ENCODE results near the gene PAN3.
"Not testable (repeated sequence)": the region's sequence is repeated elsewhere in the genome, so short reads cannot be mapped to it uniquely, and the experiment has no call there.

The PAN3 gene

DNA sequence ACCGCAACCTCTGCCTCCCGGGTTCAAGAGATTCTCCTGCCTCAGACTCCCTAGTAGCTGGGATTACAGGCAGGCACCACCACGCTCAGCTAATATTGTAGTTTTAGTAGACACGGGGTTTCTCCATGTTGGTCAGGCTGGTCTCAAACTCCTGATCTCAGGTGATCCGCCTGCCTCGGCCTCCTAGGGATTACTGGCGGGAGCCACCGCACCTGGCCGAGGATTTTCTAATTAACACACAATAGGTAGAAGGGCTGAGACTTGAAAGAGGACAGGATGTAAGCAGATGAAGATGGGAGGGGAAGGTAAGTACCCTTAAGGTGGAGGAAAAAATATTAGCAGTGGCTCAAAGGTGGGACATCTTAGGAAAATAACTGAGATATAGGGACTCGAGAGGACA, 3.2 kb downstream of the PAN3 start:
- H2AFZ ChIP-seq (ENCODE audit: low read length); H3K4me3 ChIP-seq (ENCODE audit: low read length in 2 of 2); H3K4me2 ChIP-seq (ENCODE audit: insufficient read depth, low read length, poor library complexity, severe bottlenecking); H2AK5ac ChIP-seq (ENCODE audit: low read depth, low read length); H3K9ac ChIP-seq (ENCODE audit: low read depth, low read length, poor library complexity); H2BK120ac ChIP-seq (ENCODE audit: low read depth, low read length); H4K8ac ChIP-seq (ENCODE audit: low read depth, low read length); H3K9me3 ChIP-seq (replicated peaks in 1 of 2; ENCODE audit: control insufficient read depth in 2 of 2, insufficient read depth in 1 of 2, low read depth in 1 of 2, low read length in 2 of 2); H3K36me3 ChIP-seq (replicated peaks in 1 of 2; ENCODE audit: control insufficient read depth in 2 of 2, insufficient read depth in 2 of 2, low read length in 2 of 2); H3K18ac ChIP-seq (ENCODE audit: low read length); H3K27me3 ChIP-seq (ENCODE audit: control insufficient read depth in 3 of 3, insufficient read depth in 3 of 3, low read depth in 1 of 3, low read length in 3 of 3); H3K23ac ChIP-seq (ENCODE audit: low read depth, low read length, poor library complexity); H2BK5ac ChIP-seq (ENCODE audit: low read length); H2BK15ac ChIP-seq (ENCODE audit: low read length); H3K27ac ChIP-seq (replicated peaks; ENCODE audit: low read length); H4K91ac ChIP-seq (ENCODE audit: low read depth, low read length, poor library complexity); H2BK12ac ChIP-seq (ENCODE audit: low read length); H3K4ac ChIP-seq (ENCODE audit: low read length); H3K14ac ChIP-seq (ENCODE audit: low read length); H3K4me1 ChIP-seq (ENCODE audit: control insufficient read depth in 2 of 2, insufficient read depth in 1 of 2, low read depth in 1 of 2, low read length in 2 of 2); DNase-seq (ENCODE audit: low spot score); H3K79me1 ChIP-seq (ENCODE audit: low read depth, low read length): not testable (repeated sequence)
- WGBS, 2 donors (ENCODE audit: extremely low coverage in 2 of 2, insufficient read length in 2 of 2, insufficient replicate concordance in 1 of 2) = no CpG with 5 or more reads among the region's 10 CpGs

- Histone ChIP-seq H3K14ac (ENCODE audit: low read length) (no peak overlapping the region), H3K4me2 (ENCODE audit: insufficient read depth, low read length, poor library complexity, severe bottlenecking) (no peak overlapping the region), H3K36me3 (replicated peaks in 1 of 2; ENCODE audit: control insufficient read depth in 2 of 2, insufficient read depth in 2 of 2, low read length in 2 of 2) (peaks cover 0 to 10% of the 10 kb centered on the region in 2 donors), H2BK120ac (ENCODE audit: low read depth, low read length) (no peak overlapping the region), H2AK5ac (ENCODE audit: low read depth, low read length) (no peak overlapping the region), H4K8ac (ENCODE audit: low read depth, low read length) (no peak overlapping the region), H2BK15ac (ENCODE audit: low read length) (no peak overlapping the region), H3K9me3 (replicated peaks in 1 of 2; ENCODE audit: control insufficient read depth in 2 of 2, insufficient read depth in 1 of 2, low read depth in 1 of 2, low read length in 2 of 2) (no peaks in the 10 kb centered on the region), H3K9ac (ENCODE audit: low read depth, low read length, poor library complexity) (no peak overlapping the region), H3K27ac (replicated peaks; ENCODE audit: low read length) (no peak overlapping the region), H3K27me3 (ENCODE audit: control insufficient read depth in 3 of 3, insufficient read depth in 3 of 3, low read depth in 1 of 3, low read length in 3 of 3) (no peaks in the 10 kb centered on the region), H3K4me1 (ENCODE audit: control insufficient read depth in 2 of 2, insufficient read depth in 1 of 2, low read depth in 1 of 2, low read length in 2 of 2) (peaks cover 0 to 2% of the 10 kb centered on the region in 2 donors), H4K91ac (ENCODE audit: low read depth, low read length, poor library complexity) (no peak overlapping the region), H3K23ac (ENCODE audit: low read depth, low read length, poor library complexity) (no peak overlapping the region), H2BK12ac (ENCODE audit: low read length) (no peak overlapping the region), H3K18ac (ENCODE audit: low read length) (no peak overlapping the region), H3K79me1 (ENCODE audit: low read depth, low read length) (peaks cover 3% of the 10 kb centered on the region), H3K4ac (ENCODE audit: low read length) (no peak overlapping the region), H3K4me3 (ENCODE audit: low read length in 2 of 2) (no peak overlapping the region), H2AFZ (ENCODE audit: low read length) (no peak overlapping the region), H2BK5ac (ENCODE audit: low read length) (no peak overlapping the region)
- DNase-seq (ENCODE audit: low spot score) = no peak
- no CpG with 5 or more reads among the region's 6 CpGs for WGBS, 2 donors (ENCODE audit: extremely low coverage in 2 of 2, insufficient read length in 2 of 2, insufficient replicate concordance in 1 of 2)
Observed at GRCh38 chr13:28145049-28145448, 6.7 kb downstream of the PAN3 start.

DNA sequence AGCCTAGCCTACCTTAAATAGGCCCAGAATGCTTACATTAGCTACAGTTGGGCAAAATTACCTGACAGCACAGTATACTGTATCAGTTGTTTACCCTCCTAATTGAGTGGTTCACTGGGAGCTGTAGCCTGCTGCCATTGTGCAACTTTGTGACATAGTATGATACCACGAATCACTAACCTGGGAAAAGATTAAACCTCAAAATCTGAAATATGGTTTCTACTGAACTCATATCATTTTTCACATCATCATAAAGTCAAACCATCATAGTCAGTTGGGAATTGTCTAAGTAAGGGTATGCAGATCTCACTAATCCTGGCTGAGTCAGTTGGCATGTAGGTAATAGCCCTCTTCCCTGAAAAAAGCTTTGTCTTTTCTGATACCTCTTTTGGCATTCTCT, 9.2 kb downstream of the PAN3 start:
- DNase-seq (ENCODE audit: low spot score) = no peak
- Histone ChIP-seq H3K9me3 (replicated peaks in 1 of 2; ENCODE audit: control insufficient read depth in 2 of 2, insufficient read depth in 1 of 2, low read depth in 1 of 2, low read length in 2 of 2) (no peaks in the 10 kb centered on the region), H2BK120ac (ENCODE audit: low read depth, low read length) (no peak overlapping the region), H3K4me2 (ENCODE audit: insufficient read depth, low read length, poor library complexity, severe bottlenecking) (no peak overlapping the region), H4K91ac (ENCODE audit: low read depth, low read length, poor library complexity) (no peak overlapping the region), H4K8ac (ENCODE audit: low read depth, low read length) (no peak overlapping the region), H3K27ac (replicated peaks; ENCODE audit: low read length) (no peak overlapping the region), H3K79me1 (ENCODE audit: low read depth, low read length) (peaks cover 4% of the 10 kb centered on the region), H3K18ac (ENCODE audit: low read length) (no peak overlapping the region), H2BK12ac (ENCODE audit: low read length) (no peak overlapping the region), H3K9ac (ENCODE audit: low read depth, low read length, poor library complexity) (no peak overlapping the region), H2AK5ac (ENCODE audit: low read depth, low read length) (no peak overlapping the region), H3K23ac (ENCODE audit: low read depth, low read length, poor library complexity) (no peak overlapping the region), H3K27me3 (ENCODE audit: control insufficient read depth in 3 of 3, insufficient read depth in 3 of 3, low read depth in 1 of 3, low read length in 3 of 3) (no peaks in the 10 kb centered on the region), H3K14ac (ENCODE audit: low read length) (no peak overlapping the region), H2AFZ (ENCODE audit: low read length) (no peak overlapping the region), H3K4me3 (ENCODE audit: low read length in 2 of 2) (no peak overlapping the region), H3K4me1 (ENCODE audit: control insufficient read depth in 2 of 2, insufficient read depth in 1 of 2, low read depth in 1 of 2, low read length in 2 of 2) (no peaks in the 10 kb centered on the region), H3K36me3 (replicated peaks in 1 of 2; ENCODE audit: control insufficient read depth in 2 of 2, insufficient read depth in 2 of 2, low read length in 2 of 2) (peaks cover 0 to 10% of the 10 kb centered on the region in 2 donors), H2BK15ac (ENCODE audit: low read length) (no peak overlapping the region), H3K4ac (ENCODE audit: low read length) (no peak overlapping the region), H2BK5ac (ENCODE audit: low read length) (no peak overlapping the region)
- WGBS, 2 donors (ENCODE audit: extremely low coverage in 2 of 2, insufficient read length in 2 of 2, insufficient replicate concordance in 1 of 2) = no CpG with 5 or more reads among the region's 1 CpG

- H2BK15ac ChIP-seq (ENCODE audit: low read length) = no peak overlapping the region
- no peak overlapping the region for H3K4ac ChIP-seq (ENCODE audit: low read length)
- H3K79me1 ChIP-seq (ENCODE audit: low read depth, low read length) = peaks cover 3% of the 10 kb centered on the region
- peaks cover 7% of the 10 kb centered on the region in 2 donors for H3K4me1 ChIP-seq (ENCODE audit: control insufficient read depth in 2 of 2, insufficient read depth in 1 of 2, low read depth in 1 of 2, low read length in 2 of 2)
- H4K91ac ChIP-seq (ENCODE audit: low read depth, low read length, poor library complexity) = no peak overlapping the region
- H3K4me2 ChIP-seq (ENCODE audit: insufficient read depth, low read length, poor library complexity, severe bottlenecking) = no peak overlapping the region
- H3K9me3 ChIP-seq (replicated peaks in 1 of 2; ENCODE audit: control insufficient read depth in 2 of 2, insufficient read depth in 1 of 2, low read depth in 1 of 2, low read length in 2 of 2) = peaks cover 7 to 25% of the 10 kb centered on the region in 2 donors
- H3K18ac ChIP-seq (ENCODE audit: low read length) = no peak overlapping the region
- no peak overlapping the region for H2BK12ac ChIP-seq (ENCODE audit: low read length)
- H3K23ac ChIP-seq (ENCODE audit: low read depth, low read length, poor library complexity) = no peak overlapping the region
- no peak for DNase-seq (ENCODE audit: low spot score)
- H3K9ac ChIP-seq (ENCODE audit: low read depth, low read length, poor library complexity) = no peak overlapping the region
- no peak overlapping the region for H2AFZ ChIP-seq (ENCODE audit: low read length)
- H2BK5ac ChIP-seq (ENCODE audit: low read length) = no peak overlapping the region
- no peaks in the 10 kb centered on the region for H3K27me3 ChIP-seq (ENCODE audit: control insufficient read depth in 3 of 3, insufficient read depth in 3 of 3, low read depth in 1 of 3, low read length in 3 of 3)
- H2AK5ac ChIP-seq (ENCODE audit: low read depth, low read length) = no peak overlapping the region
- H3K4me3 ChIP-seq (ENCODE audit: low read length in 2 of 2) = no peak overlapping the region
- H3K36me3 ChIP-seq (replicated peaks in 1 of 2; ENCODE audit: control insufficient read depth in 2 of 2, insufficient read depth in 2 of 2, low read length in 2 of 2) = peaks cover 0 to 5% of the 10 kb centered on the region in 2 donors
- no CpG with 5 or more reads among the region's 4 CpGs for WGBS, 2 donors (ENCODE audit: extremely low coverage in 2 of 2, insufficient read length in 2 of 2, insufficient replicate concordance in 1 of 2)
- H3K27ac ChIP-seq (replicated peaks; ENCODE audit: low read length) = no peak overlapping the region
- H2BK120ac ChIP-seq (ENCODE audit: low read depth, low read length) = no peak overlapping the region
- H4K8ac ChIP-seq (ENCODE audit: low read depth, low read length) = no peak overlapping the region
- H3K14ac ChIP-seq (ENCODE audit: low read length) = no peak overlapping the region
Observed at GRCh38 chr13:28159057-28159456, 20.7 kb downstream of the PAN3 start.
